GM12864 (cell line): ENCODE measurements around the gene MINDY4B.
A peak's percentile ranks its signal among the peaks of the same experiment; 100 is the strongest.

Experiments
- DNase-seq: peaks from one replicate; pipeline ENCODE4 v3.0.0-alpha.2; 2011; ENCODE audit warnings: low read depth
- H3K4me3 ChIP-seq: 2 replicates; pipeline ENCODE4 v1.5.1; 2011; ENCODE audit warnings: mild to moderate bottlenecking, low read depth, low read length, control low read depth
- TF ChIP-seq, protein P1 (sequence below): IDR thresholded peaks from 2 replicates; pipeline ENCODE4 v1.5.1; 2011; ENCODE audit warnings: low read depth, mild to moderate bottlenecking, moderate library complexity, low read length, control low read depth, inconsistent platforms; ENCODE audit errors: missing control alignments

Gene MINDY4B

DNA sequence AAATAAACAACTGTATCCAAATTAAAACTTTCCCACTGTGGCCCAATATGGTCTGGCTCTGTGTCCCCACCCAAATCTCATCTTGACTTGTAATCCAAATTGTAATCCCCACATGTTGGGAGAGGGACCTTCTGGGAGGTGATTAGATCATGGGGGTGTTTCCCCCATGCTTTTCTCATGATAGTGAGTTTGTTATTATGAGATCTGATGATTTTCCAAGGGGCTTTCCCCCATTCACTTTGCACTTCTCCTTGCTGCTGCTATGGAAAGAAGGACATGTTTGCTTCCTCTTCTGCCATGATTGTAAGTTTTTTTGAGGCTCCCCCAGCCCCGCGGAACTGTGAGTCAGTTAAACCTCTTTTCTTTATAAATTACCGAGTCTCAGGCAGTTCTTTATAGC, 55.0 kb downstream of the MINDY4B start:
- TF ChIP-seq, protein P1, sequence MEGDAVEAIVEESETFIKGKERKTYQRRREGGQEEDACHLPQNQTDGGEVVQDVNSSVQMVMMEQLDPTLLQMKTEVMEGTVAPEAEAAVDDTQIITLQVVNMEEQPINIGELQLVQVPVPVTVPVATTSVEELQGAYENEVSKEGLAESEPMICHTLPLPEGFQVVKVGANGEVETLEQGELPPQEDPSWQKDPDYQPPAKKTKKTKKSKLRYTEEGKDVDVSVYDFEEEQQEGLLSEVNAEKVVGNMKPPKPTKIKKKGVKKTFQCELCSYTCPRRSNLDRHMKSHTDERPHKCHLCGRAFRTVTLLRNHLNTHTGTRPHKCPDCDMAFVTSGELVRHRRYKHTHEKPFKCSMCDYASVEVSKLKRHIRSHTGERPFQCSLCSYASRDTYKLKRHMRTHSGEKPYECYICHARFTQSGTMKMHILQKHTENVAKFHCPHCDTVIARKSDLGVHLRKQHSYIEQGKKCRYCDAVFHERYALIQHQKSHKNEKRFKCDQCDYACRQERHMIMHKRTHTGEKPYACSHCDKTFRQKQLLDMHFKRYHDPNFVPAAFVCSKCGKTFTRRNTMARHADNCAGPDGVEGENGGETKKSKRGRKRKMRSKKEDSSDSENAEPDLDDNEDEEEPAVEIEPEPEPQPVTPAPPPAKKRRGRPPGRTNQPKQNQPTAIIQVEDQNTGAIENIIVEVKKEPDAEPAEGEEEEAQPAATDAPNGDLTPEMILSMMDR = no peak
- no peak overlapping the region for H3K4me3 ChIP-seq
- DNase-seq = no peak

DNA sequence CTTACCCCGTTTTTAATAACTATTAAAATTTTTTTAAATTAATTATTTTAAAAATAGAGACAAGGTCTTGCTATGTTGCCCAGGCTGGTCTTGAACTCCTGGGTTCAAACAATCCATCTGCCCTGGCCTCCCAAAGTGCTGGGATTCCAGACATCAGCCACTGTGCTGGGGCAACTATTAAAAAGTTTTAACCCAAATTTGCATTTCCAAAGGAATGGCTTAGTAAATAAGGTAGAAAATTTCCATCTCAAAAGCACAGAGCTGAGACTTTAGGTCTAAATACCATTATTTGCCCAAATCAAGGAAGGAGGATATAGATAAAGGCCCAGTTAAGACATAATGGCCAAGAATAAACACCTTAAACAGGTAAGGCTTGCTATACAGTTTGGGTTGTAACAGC, 56.4 kb downstream of the MINDY4B start:
- no peak for DNase-seq
- no peak overlapping the region for H3K4me3 ChIP-seq
- TF ChIP-seq, protein P1 = no peak

DNA sequence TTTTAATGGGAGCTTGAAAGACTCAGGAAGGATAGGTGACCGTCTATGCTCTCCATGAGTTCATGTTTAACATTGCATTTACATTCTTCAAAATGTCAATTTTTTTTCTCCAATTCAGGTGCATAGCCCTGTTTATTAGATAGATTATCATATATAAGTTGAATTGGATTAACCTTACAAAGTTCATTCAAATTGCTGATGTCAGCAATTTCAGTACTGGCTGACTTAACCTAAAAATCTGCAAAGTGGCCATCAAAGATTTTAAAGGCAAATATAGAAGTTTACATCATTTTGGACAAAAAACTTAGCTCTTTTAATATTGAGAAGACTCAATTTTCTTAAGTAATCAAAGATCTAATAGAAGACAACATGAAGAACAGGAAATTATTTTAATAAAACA, 57.8 kb downstream of the MINDY4B start:
- TF ChIP-seq, protein P1 = no peak
- DNase-seq = no peak
- no peak overlapping the region for H3K4me3 ChIP-seq

DNA sequence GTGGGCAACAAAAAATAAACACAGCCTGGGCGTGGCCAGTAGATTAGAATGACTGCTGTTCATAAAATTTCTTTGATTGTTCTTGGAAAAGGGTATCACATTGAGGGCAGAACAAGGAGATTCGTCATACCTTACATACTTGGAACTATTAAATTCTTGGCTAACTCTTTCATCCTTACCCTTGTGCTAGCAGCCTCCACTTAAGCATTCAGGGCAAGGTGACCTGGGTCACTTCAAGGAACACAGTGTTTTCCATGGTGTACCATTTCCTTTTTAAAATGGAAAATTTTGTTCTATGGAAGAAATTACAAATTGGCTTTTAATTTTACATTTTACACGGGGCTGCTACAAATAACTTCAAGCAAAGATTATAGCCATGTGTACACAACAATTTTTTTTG, 60.8 kb downstream of the MINDY4B start:
- no peak for DNase-seq
- TF ChIP-seq, protein P1 = no peak
- no peak overlapping the region for H3K4me3 ChIP-seq

DNA sequence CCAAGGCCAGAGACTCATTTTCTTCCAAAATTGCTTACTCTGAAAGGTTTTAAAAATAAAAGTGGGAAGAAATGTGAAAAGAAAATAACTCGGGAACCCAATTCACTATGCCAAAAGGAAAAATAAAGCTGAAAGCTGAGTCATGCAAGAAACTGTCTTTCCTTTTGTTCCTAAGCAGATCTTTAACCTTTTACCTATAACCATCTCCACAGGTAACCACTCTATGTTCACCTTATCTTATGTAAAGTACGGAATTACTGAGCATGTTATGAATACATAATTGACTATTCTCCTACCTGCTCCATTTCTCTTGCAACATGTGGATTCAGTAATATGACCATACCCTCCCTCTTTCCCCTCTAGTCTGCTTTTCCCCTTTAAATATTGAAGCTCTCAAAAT, 62.0 kb downstream of the MINDY4B start:
- no peak overlapping the region for H3K4me3 ChIP-seq
- TF ChIP-seq, protein P1 = no peak
- no peak for DNase-seq

DNA sequence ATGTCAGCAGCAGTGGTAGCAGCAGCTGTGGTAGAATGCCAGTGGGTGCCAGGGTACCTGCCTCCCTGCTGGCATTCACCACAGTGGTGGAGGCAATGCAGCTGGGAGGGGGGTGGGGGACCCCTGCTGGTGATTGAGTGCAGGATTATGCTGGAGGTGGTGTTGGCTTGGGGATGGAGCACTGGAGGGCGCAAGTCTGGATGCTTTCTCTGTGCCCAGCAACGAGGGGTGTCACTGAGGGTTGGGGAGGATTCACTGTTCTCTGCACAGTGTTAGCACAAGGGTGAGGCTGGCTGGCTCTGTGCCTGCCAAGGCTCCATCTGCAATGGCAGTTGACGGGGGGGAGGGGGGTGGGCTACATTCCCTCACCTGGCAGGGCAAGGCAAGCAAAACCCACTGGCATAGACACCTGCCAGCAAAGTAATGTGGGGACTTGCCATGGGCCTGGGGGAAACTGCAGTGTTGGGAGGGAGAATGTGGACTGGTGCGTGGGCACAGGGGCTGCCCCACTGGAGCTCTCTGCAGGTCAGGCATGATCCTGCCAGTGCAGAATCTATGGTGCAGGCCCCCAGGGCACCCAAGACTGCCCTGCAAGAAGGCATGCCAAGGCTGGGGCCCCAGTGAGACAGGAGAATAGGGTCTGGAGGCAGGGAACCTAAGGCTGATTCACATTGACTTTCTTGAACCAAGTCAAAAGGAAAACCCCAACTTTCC, 64.3 kb downstream of the MINDY4B start:
- DNase-seq = no peak
- TF ChIP-seq, protein P1 = peak; percentile 30
- H3K4me3 ChIP-seq = no peak overlapping the region

DNA sequence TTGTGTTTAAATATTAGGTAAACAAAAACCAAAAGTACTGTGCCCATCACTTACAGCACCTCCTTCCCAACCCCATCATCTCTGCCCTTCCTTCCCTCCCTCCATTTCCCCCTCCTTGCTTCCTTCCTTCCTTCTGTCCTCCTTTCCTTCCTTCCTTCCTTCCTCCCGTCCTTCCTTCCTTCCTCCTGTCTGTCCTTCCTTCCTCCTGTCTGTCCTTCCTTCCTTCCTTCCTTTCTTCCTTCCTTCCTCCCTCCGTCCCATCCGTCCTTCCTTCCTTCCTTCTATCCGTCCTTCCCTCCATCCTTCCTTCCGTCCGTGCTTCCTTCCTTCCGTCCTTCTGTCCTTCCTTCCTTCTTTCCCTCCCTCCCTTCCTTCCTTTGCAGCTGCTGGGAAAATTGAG, 74.5 kb downstream of the MINDY4B start:
- DNase-seq = no peak
- H3K4me3 ChIP-seq = no peak overlapping the region
- TF ChIP-seq, protein P1 = no peak
